Activated T-cell treated with anti-CD3 and anti-CD28 coated beads, Interleukin-2, amount 50 U/mL, for 24 hours (primary cell): Measurements from ENCODE around the gene RELCH.
A peak's percentile ranks its signal among the peaks of the same experiment; 100 is the strongest.

Experiments used
- DNase-seq: peaks from one replicate; pipeline ENCODE4 v3.0.0-alpha.2; 2020
- H3K27ac Mint-ChIP-seq: 2 replicates; pipeline ENCODE4 v1.8.0; 2020; ENCODE audit warnings: mild to moderate bottlenecking, mixed read lengths
- H3K27me3 Mint-ChIP-seq: 2 replicates; pipeline ENCODE4 v1.8.0; 2020; ENCODE audit warnings: mixed read lengths
- H3K36me3 Mint-ChIP-seq: 2 replicates; pipeline ENCODE4 v1.8.0; 2020; ENCODE audit warnings: low read depth, mixed read lengths
- H3K4me1 Mint-ChIP-seq: 2 replicates; pipeline ENCODE4 v1.8.0; 2020; ENCODE audit warnings: low read depth, mixed read lengths
- H3K4me3 Mint-ChIP-seq: 2 replicates; pipeline ENCODE4 v1.8.0; 2020; ENCODE audit warnings: mild to moderate bottlenecking, moderate library complexity, mixed read lengths
- H3K9me3 Mint-ChIP-seq: 2 replicates; pipeline ENCODE4 v1.8.0; 2020; ENCODE audit warnings: mixed read lengths

Gene RELCH

DNA sequence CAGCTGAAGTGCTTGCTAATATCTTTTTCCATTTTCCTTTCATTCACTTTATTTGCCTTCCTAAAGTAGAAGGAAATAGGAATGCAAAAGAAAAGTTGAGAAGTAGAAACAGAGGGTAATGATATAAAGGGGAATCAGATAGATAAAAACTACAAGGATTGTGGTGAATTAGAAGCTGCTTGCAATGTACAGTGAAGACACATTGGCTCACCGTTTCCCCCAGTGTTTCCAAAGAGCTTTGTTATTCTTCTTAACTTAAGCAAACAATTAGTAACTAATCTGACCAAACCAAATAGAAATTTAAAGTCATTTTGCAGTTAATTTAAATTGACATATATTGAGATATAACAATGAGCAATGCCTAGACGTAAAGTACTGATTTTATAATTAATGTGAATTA, 63.4 kb downstream of the RELCH start:
- H3K27ac Mint-ChIP-seq: no peak overlapping the region
- no peaks in the 10 kb centered on the region for H3K9me3 Mint-ChIP-seq
- DNase-seq: no peak
- no peak overlapping the region for H3K4me3 Mint-ChIP-seq
- no peaks in the 10 kb centered on the region for H3K27me3 Mint-ChIP-seq
- peaks cover 41% of the 10 kb centered on the region for H3K36me3 Mint-ChIP-seq
- H3K4me1 Mint-ChIP-seq: no peaks in the 10 kb centered on the region

- no peak overlapping the region for H3K4me3 Mint-ChIP-seq
- H3K9me3 Mint-ChIP-seq: no peaks in the 10 kb centered on the region
- DNase-seq: no peak
- H3K4me1 Mint-ChIP-seq: no peaks in the 10 kb centered on the region
- H3K27me3 Mint-ChIP-seq: no peaks in the 10 kb centered on the region
- H3K27ac Mint-ChIP-seq: no peak overlapping the region
- H3K36me3 Mint-ChIP-seq: peaks cover 87% of the 10 kb centered on the region
Measured at GRCh38 chr18:62258093-62258492, 71.0 kb downstream of the RELCH start.

GRCh38 chr18:62258616-62259015, 71.6 kb downstream of the RELCH start:
- Mint-ChIP-seq H3K36me3 (peaks cover 83% of the 10 kb centered on the region), H3K27ac (no peak overlapping the region)

DNA sequence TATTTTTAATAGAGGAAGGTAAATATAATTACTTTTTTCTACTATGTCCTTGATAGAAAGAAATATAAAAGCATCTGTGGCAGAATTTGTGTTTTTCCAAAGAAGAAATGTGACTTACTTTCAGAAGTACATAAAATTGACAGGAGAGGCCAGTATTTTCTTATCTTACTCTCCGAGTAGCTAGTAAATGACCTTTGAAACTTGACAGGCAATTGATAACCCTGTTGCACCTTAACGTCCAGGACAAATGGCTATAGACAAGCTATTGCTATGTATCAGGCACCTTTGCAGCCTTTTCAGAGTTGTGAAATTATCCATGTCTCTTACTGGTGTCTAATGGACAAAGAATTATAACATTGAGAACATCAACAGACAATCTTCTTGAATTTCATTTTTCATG, 75.0 kb downstream of the RELCH start:
- H3K36me3 Mint-ChIP-seq: peaks cover 83% of the 10 kb centered on the region
- H3K4me1 Mint-ChIP-seq: peaks cover 2% of the 10 kb centered on the region
- no peak for DNase-seq
- H3K9me3 Mint-ChIP-seq: no peaks in the 10 kb centered on the region
- H3K27me3 Mint-ChIP-seq: no peaks in the 10 kb centered on the region
- H3K27ac Mint-ChIP-seq: no peak overlapping the region
- no peak overlapping the region for H3K4me3 Mint-ChIP-seq

More at GRCh38 chr18:62258616-62259015, 71.6 kb downstream of the RELCH start:
- Mint-ChIP-seq H3K9me3 (no peaks in the 10 kb centered on the region), H3K27me3 (no peaks in the 10 kb centered on the region), H3K4me3 (no peak overlapping the region), H3K4me1 (no peaks in the 10 kb centered on the region)
- no peak for DNase-seq

DNA sequence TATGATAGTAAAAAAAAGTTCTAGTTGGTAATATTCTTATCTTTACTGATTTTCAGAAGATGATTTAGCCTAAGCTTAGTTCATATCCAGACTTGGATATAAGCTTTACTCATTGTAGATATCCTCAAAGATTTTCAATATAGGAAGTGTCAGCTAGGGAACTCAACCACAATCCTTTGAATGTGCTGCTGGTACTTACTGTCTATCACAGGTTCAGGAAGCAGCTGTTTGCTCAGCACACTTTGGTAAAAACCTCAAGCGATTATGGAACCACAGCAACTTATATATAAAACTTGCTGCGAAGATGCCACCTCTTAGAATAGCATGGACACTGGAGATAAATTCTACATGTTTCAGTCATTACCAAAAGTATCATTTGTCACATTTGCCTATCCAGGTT, 77.9 kb downstream of the RELCH start:
- H3K27me3 Mint-ChIP-seq: no peaks in the 10 kb centered on the region
- H3K4me1 Mint-ChIP-seq: peaks cover 2% of the 10 kb centered on the region
- peaks cover 69% of the 10 kb centered on the region for H3K36me3 Mint-ChIP-seq
- H3K4me3 Mint-ChIP-seq: no peak overlapping the region
- no peak overlapping the region for H3K27ac Mint-ChIP-seq
- no peak for DNase-seq
- H3K9me3 Mint-ChIP-seq: no peaks in the 10 kb centered on the region

- no peaks in the 10 kb centered on the region for H3K27me3 Mint-ChIP-seq
Measured at GRCh38 chr18:62277045-62277444, 90.0 kb downstream of the RELCH start.

GRCh38 chr18:62279561-62279960, 92.5 kb downstream of the RELCH start:
- DNase-seq: no peak
- peaks cover 82% of the 10 kb centered on the region for H3K36me3 Mint-ChIP-seq
- no peaks in the 10 kb centered on the region for H3K27me3 Mint-ChIP-seq
- no peak overlapping the region for H3K4me3 Mint-ChIP-seq
- peak overlapping the region; percentile 0 for H3K27ac Mint-ChIP-seq
- no peaks in the 10 kb centered on the region for H3K9me3 Mint-ChIP-seq
- H3K4me1 Mint-ChIP-seq: peaks cover 46% of the 10 kb centered on the region

More at GRCh38 chr18:62277045-62277444, 90.0 kb downstream of the RELCH start:
- Mint-ChIP-seq H3K27ac (peak overlapping the region; percentile 54), H3K4me1 (peaks cover 32% of the 10 kb centered on the region), H3K9me3 (no peaks in the 10 kb centered on the region), H3K4me3 (no peak overlapping the region), H3K36me3 (peaks cover 65% of the 10 kb centered on the region)
- DNase-seq: no peak

- Mint-ChIP-seq H3K27me3 (no peaks in the 10 kb centered on the region), H3K27ac (no peak overlapping the region), H3K4me3 (no peak overlapping the region), H3K4me1 (peaks cover 46% of the 10 kb centered on the region), H3K9me3 (no peaks in the 10 kb centered on the region), H3K36me3 (peaks cover 82% of the 10 kb centered on the region)
- DNase-seq: no peak
Measured at GRCh38 chr18:62280058-62280457, 93.0 kb downstream of the RELCH start.

DNA sequence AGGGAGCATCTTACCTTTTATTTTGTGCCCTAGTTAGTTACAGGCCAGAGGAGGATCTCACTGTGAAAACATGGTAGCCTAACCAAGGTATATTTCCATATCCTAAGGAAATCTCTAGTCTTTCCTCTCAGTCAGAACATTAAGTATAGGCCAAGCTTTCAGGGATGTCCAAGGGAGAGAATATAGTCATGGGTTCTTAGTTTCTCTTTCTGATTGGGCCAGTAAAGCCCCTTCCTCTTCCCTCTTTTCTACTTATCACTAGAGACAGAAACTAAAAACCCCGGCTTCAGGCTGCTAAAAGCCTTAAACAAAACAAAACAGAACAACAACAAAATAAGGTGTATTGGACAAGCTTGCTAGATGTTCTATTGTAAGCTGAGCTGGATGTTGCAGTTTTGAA, 93.7 kb downstream of the RELCH start:
- peaks cover 52% of the 10 kb centered on the region for H3K4me1 Mint-ChIP-seq
- peaks cover 85% of the 10 kb centered on the region for H3K36me3 Mint-ChIP-seq
- no peaks in the 10 kb centered on the region for H3K9me3 Mint-ChIP-seq
- H3K27me3 Mint-ChIP-seq: no peaks in the 10 kb centered on the region
- DNase-seq: no peak
- H3K4me3 Mint-ChIP-seq: no peak overlapping the region
- H3K27ac Mint-ChIP-seq: peak overlapping the region; percentile 90

DNA sequence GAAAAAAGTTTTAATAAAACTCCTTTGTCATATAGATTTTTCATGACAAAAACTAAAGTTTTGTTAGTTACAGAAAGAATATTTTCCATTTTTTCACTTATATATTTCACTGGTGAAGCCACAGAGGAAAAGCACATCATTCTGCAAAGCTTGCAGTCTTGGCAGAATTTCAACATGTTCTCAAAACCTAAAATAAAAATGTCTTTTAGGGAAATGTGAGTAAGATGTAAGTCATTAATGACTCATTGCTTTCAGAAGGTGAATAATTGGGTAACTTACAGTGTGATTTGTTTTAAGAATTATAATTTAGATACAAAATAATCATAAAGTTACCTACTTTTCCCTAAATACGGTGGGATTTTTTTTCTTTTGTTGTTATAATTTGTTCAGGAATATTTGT, 94.6 kb downstream of the RELCH start:
- peaks cover 53% of the 10 kb centered on the region for H3K4me1 Mint-ChIP-seq
- peak overlapping the region; percentile 90 for H3K27ac Mint-ChIP-seq
- DNase-seq: no peak
- peaks cover 84% of the 10 kb centered on the region for H3K36me3 Mint-ChIP-seq
- no peaks in the 10 kb centered on the region for H3K9me3 Mint-ChIP-seq
- H3K4me3 Mint-ChIP-seq: peak overlapping the region; percentile 15
- H3K27me3 Mint-ChIP-seq: no peaks in the 10 kb centered on the region

DNA sequence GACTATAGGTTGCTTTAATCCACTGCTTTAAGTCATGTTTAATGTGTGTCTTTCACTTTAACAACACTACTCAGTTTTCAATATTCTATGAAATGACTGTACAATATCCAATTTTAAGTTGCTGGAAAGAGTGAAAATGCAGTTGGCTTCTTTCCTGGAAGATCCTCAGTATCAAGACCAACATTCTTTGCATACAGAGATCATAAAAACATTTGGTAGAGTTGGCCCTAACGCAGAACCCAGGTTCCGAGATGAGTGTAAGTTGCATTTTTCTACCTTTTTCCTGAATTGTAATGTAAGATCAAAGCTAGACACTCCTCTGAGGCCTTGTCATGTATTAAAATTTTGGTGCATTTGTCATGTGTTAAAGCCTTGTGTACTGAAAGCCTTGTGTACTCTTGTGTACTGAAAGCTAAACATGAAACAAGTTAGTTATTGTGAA, 95.2 kb downstream of the RELCH start:
- Mint-ChIP-seq H3K36me3 (peaks cover 82% of the 10 kb centered on the region), H3K27me3 (no peaks in the 10 kb centered on the region), H3K9me3 (no peaks in the 10 kb centered on the region), H3K4me1 (peaks cover 49% of the 10 kb centered on the region), H3K27ac (peak overlapping the region; percentile 90), H3K4me3 (peak overlapping the region; percentile 15)
- no peak for DNase-seq

- Mint-ChIP-seq H3K9me3 (no peaks in the 10 kb centered on the region), H3K4me1 (peaks cover 63% of the 10 kb centered on the region), H3K36me3 (peaks cover 91% of the 10 kb centered on the region), H3K4me3 (no peak overlapping the region), H3K27ac (no peak overlapping the region), H3K27me3 (no peaks in the 10 kb centered on the region)
- no peak for DNase-seq
Measured at GRCh38 chr18:62284637-62285036, 97.6 kb downstream of the RELCH start.

- Mint-ChIP-seq H3K4me3 (no peak overlapping the region), H3K4me1 (peaks cover 60% of the 10 kb centered on the region), H3K9me3 (no peaks in the 10 kb centered on the region), H3K36me3 (peaks cover 90% of the 10 kb centered on the region), H3K27me3 (no peaks in the 10 kb centered on the region), H3K27ac (peak overlapping the region; percentile 58)
- DNase-seq: no peak
Measured at GRCh38 chr18:62285281-62285680, 98.2 kb downstream of the RELCH start.

DNA sequence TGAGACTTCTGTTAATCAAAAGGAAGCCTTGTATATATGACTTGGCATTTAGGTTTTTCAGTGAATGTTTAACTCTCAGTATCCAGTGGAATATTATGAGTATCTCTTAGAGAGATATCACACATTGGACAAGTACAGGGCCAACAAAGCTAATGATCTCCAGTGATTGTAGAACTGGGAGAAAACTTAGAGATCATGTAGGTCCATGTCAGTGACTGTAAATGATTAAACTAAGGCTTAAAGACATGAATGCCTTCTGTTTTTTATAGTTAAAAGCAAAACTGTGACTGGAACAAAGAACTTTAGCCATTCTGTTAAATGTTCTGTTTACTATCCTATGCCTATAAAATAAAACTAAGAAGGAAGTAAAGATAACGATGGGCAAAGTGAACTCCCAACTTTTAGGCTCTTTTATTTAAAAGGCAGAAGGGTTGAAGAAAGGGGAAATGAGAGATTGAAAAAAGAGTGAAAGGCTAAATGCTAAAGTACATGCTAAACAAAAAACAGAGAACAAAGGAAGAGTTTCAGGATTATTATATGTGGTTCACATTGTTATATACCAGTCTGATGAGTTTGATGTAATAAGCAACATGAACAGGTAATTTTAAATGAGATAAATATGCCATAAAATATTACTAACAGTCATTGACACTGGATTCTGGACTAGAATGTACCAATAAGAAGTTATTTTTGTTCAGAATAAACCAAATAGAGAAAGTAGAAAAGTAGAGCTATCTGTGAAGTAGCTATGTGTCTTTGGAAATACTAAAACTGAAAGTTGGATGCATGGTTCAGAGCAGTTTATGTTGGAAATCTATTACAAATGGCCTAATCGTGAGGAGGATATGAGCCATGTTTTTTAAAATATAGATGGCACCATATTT, 101.0 kb downstream of the RELCH start:
- peaks cover 75% of the 10 kb centered on the region for H3K36me3 Mint-ChIP-seq
- H3K4me3 Mint-ChIP-seq: no peak overlapping the region
- DNase-seq: no peak
- no peaks in the 10 kb centered on the region for H3K27me3 Mint-ChIP-seq
- H3K9me3 Mint-ChIP-seq: no peaks in the 10 kb centered on the region
- H3K27ac Mint-ChIP-seq: no peak overlapping the region
- H3K4me1 Mint-ChIP-seq: peaks cover 36% of the 10 kb centered on the region

- Mint-ChIP-seq H3K36me3 (peaks cover 69% of the 10 kb centered on the region), H3K9me3 (no peaks in the 10 kb centered on the region), H3K27ac (no peak overlapping the region), H3K4me1 (peaks cover 31% of the 10 kb centered on the region), H3K4me3 (no peak overlapping the region), H3K27me3 (no peaks in the 10 kb centered on the region)
- no peak for DNase-seq
Measured at GRCh38 chr18:62288665-62289008, 101.6 kb downstream of the RELCH start.
